ENCODE measurements around the gene MCC.

- TF ChIP-seq CTCF (IDR thresholded peaks at IDR 0.05) (no peak), POLR2A (IDR thresholded peaks at IDR 0.05) (no peak)
Observed at GRCh38 chr5:113243349-113243664, 244.9 kb downstream of the MCC start.
